ENCODE measurements around the gene THAP5.

Gene THAP5, protein sequence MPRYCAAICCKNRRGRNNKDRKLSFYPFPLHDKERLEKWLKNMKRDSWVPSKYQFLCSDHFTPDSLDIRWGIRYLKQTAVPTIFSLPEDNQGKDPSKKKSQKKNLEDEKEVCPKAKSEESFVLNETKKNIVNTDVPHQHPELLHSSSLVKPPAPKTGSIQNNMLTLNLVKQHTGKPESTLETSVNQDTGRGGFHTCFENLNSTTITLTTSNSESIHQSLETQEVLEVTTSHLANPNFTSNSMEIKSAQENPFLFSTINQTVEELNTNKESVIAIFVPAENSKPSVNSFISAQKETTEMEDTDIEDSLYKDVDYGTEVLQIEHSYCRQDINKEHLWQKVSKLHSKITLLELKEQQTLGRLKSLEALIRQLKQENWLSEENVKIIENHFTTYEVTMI

DNA sequence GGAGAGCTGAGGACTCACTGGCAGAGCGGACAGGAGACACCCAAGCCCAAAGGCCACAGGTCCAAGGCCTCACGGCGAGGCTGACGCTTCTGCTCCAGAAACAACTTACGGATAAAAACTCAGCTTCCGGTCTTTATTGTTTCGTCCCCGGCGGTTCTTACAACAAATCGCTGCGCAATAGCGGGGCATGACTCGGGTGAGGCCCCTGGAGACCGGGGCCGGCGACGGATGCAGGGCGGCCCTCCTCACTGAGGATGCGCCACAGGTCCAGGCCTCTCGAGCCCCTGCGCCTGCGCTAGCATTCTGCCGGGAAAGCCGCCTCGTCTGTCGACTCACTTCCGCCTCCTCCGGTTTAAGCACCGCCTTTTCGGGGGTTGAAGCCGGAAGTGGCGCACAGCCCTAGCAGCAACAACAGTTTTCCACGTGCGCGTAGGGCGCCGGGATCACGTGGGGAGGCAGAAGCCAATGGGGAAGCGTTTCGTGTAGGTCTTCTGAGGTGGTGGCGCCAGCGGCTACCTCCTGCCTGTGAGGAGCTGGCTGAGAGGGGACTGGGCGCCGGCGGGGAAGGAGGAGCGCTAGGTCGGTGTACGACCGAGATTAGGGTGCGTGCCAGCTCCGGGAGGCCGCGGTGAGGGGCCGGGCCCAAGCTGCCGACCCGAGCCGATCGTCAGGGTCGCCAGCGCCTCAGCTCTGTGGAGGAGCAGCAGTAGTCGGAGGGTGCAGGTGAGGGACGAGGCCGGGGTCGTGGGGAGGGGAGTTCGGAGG is at the start of gene THAP5, which contains the start of gene DNAJB9:
Gene THAP5 (minus strand): TSS at position 326 of the 765 bp plus-strand sequence. CDS start 137 bp downstream, at position 189.
Gene DNAJB9 (plus strand): TSS at position 494 of the 765 bp plus-strand sequence. CDS start 1,853 bp downstream, outside the sequence.
- DNase-seq (ENCODE audit: low read depth) = peak; percentile 100

DNA sequence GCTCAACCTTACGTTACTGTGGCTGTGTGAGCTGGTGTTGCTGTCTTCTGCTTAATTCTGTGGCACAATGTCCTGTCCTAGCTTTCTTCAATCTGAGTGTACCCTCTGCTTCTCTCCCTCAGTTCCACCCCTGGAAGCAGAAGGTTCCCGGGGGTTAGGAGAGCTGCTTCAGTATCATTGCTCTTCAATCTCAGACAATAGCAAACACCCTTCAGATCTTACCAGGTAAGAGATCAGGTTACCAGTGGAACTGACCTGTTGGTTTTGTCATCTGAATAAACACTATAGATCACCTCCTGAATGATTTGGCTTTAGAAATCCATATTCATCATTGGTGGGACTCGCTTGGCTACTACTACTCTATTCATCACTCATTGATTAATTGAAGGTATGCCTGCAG is 48.5 kb upstream of the THAP5 start:
- DNase-seq (ENCODE audit: low read depth) = no peak

DNA sequence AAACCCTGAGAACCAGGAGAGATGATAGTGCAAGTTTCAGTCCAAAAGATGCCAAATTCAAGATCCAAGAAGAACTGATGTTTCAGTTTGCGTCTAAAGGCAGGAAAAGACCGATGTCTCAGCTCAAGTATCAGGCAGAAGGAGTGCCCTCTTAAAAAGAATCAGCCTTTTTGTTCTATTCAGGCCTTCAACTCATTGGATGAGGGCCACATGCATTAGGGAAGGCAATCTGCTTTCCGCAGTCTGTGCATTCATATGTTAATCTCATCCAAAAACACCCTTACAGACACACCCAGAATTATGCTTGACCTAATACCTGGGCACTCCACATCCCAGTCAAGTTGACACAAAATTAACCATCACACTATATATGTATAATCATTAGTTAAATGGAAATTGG is 45.4 kb upstream of the THAP5 start:
- DNase-seq (ENCODE audit: low read depth) = no peak

DNA sequence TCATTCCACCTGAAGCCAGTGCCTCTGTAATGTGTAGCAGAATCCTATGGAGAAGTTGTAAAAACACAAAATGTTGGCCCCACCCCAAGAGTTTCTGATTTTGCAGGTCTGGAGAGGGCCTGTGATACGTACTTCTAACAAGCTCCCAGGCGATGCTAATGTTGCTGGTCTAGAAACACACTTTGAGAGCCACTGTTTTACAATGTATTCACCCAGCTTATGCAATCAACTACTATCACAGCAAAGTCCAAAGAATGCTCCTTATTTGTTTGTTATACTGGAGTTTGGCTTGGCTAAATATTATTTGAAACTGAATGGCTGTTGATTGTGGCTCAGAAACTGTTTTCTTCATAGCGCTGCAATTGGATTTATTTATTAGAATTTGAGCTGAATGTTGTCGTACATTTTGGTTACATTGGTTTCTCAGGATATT is 44.5 kb upstream of the THAP5 start:
- no peak for DNase-seq (ENCODE audit: low read depth)

DNA sequence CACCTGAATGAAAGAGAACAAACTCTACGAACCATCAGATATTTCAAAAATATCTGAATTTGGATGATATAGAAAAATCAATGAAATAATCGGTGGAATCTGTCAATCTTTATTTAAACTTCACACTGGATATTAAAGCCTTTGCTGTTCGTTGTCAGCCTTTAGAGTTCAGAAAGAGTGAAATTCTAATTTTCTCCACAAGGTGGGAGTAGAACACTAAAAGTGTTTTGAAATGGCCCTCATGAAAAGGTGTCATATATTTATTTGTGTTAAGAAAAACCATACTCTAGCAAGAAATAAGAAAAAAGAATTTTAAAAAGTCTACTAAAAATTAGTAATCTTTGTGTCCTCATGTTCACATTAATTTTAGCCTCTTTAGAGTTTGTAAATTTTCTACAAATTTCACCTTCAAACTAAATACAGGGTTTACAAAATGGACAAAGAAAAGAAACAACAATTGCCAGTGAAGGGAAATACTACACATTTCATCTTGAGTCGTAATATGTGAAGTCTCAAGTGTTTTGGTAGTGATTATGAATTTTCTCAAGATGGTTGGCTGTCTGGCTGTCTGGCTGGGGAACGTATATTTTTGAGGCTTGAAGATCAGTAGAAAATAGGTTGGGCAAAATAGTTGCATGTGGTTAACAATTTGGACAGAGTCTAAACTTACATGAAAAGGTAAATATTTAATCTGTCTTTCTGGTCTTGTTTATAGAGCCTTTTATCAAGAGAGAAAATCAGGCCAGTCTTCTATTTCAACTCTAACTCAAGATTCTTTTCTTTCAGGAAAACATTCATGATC is 43.8 kb upstream of the THAP5 start:
- DNase-seq (ENCODE audit: low read depth) = peak; percentile 47

DNA sequence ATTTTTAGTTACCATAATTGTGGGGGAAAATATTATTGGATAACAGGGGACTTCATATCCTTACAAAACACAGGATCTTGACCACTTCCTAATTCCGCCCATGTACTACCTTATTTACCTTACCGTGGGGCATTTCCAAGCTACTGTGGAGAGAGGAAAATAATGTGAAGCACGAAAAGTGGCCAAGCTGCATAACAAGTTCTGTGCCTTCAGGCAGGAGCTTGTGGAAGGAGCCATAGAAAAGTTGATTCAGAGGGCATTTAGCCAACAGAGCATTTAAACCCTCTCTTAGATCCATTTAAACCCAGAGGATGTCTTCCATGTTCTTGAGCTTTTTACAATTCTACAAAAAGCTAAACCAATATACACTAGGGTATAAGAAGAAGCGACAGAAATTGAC is 41.8 kb upstream of the THAP5 start:
- no peak for DNase-seq (ENCODE audit: low read depth)

DNA sequence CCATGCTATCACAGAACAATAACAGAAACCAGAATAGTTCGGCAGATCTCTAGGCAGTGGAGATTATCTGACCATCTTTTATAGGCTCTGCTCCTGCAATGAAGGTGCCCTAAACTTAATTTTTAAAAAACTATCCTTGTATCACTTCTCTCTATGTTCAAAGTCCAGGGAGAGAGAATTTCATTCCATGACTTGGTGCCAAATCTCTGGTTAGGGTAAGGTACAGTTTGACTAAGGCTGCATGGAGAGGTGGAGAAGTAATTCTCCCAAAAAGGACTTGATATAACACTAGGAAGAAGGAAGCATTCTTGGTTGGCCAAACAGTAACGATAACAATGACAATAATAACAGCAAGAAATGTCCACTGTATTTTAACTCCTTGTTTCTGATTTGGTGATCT is 40.1 kb upstream of the THAP5 start:
- DNase-seq (ENCODE audit: low read depth) = no peak

DNA sequence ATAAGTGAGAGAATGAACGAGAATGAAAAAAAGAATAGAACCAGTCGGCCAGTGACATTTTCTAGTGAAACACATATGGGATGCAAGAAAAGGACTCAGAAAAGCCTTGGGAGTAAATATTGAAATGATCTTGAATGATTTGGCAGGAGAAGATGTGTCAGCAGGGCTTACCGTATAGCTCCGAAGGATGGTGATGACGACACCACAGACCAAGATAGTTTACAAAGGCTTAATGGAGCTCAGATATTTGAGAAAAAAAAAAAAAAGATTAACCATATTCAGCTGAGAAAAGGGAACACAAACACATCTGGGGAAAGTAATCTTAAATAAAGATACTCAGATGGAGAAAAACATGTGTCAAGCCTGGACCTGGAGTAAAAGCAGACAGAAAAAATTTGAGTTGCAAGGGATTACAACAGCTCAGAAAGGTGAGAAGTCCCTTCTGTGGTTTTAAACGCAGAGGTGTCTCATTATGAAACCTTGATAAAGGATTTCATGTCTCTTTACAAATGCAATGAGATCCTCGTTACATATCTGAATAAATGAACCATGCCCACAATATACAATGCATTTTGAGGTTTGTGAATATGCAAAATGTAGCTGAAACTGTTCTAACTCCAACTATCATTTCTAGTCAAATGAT is 36.2 kb upstream of the THAP5 start:
- no peak for DNase-seq (ENCODE audit: low read depth)

DNA sequence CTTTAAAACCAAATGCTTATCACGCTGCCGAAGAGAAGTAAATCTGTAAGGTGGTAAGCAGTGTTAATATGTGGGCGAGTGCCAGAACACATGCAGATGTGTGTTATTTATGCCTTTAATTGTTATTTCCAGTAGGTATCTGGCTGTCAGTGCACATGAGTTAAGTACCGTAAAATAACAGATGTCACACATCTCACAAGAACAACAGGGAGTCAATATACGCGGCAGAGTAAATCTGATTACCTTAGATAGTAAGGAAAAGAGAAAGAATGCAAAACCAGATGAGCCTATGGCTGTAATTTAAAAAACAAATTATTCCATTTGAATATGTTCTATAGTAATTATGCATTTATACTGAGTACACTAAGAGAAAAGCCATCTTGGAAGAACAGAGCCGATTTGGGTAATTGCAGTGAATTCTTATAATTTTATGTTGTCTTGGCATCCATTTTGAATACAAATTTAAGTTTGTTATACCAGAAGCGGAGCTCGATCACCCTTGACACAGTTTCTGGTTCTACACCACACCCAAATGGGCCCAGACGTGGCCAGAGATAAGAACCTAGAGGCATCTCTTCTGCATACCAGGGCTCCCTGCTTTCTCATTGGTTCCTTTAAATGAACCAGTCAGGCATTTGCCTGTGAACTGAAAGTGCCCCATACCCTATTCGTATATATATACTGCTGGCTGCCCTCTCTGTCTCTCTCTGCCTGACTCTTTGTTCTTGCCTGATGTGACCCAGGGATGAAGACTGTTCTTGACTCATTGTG is 35.0 kb upstream of the THAP5 start:
- DNase-seq (ENCODE audit: low read depth) = no peak

DNA sequence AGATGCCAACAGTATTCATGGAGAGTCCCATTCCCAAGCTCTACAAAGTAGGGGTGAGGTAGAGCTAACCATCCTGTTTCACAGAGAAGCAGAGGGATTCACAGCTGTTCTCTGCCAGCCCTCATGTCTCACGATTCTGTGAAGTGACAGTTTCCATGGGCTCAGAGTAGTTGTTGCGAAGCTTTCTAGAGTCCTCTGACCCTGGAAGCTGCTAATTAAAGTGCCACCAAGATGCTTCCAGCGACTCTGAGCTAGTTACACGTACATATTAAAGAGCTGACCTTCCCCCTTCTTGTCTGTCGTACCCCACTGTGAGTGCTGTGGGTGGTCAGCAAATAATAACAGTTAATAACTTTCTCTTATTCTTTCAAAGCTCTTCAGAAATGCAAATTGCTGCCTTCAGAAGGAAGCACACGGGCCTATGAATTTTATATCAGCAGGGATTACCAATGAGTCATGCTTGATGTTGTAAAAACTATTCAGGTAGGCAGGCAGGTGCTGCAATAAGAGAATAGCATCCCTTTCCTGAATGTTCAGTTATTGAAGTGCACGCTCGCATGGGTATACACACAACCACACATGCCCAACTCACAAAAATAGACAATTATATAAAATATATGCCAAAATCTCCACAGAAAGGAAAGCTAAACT is 34.3 kb upstream of the THAP5 start:
- DNase-seq (ENCODE audit: low read depth) = no peak

DNA sequence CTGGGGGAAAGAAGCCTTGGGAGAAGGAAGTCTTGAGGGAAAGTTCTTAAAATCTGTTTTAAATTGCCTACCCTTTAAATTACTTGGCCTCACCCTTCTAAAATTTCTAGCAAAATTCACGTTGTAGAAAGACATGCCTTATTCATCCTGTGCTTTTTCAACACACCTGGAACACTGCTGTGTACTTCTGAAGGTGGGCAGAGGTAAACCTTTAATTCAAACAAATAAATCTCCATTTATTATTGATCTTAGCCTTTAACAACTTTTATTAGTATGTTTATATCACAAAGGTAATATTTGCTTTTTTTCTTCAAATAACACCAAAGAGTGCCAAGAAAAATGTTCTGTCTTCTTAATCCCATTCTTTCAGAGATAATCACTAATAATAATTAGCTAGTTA is 30.9 kb upstream of the THAP5 start:
- no peak for DNase-seq (ENCODE audit: low read depth)

DNA sequence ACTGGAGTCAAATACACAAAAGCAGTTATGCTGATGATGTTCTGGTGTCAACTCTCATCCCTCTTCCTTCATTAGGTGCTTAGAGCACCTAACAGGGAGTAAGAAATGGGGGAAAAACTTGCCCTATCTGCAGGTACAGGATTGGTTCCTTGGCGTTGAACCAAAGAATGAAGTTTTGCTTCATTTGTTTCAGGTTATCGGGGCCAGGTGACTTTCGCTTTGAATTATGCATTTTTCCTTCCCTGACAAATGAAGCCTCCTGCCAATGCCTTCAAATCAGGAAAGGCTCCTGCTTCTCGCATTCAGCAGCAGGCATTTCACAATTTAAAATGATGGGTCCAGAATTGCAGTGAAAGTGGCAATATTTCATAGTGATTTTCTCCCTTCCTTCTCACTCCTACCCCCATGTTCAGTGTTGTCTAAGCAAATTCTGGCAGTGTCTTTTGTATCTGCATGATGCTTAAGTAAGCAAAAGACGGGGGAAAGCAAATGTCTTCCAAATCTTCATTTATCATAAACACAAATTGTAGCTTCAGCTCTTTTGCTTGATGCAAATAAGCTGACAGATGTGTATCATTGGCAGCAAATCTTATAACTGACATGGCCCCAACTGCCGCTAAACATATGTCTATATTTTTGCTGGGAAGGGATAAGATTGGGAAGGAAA is 29.5 kb upstream of the THAP5 start:
- DNase-seq (ENCODE audit: low read depth) = no peak

DNA sequence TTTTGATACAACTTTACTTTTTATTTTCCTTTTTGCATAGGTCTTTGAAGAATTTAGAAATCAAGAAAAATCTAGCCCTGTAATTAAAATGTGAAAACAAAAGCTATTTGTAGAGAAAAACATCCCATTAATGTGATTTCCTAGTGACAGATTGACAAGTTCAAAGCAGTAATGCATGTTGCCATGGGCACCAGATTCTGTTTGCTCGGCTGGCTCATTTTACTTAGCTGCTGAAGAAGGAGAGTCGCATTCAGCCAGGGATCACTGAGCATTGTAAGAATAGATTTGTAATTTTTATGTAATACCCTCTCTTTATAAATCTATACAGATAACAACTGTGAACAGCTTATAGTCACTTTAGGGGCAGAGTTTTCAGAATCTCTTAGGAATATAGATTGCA is 28.6 kb upstream of the THAP5 start:
- no peak for DNase-seq (ENCODE audit: low read depth)

DNA sequence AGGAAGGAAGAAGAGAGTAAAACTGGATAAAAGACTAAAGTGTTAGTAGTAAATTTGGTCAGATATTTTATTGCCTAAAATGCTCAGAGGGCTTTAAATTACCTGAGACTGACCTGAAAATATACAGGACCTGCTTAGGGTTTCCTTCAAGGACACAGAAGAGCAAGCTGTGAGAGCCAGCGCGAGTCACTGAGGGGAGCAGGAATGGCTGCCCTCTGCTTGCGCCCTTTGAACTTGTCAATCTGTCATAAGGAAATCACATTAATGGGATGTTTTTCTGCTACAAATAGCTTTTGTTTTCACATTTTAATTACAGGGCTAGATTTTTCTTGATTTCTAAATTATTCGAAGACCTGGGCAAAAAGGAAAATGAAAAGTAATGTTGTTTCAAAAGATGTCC is 27.1 kb upstream of the THAP5 start:
- DNase-seq (ENCODE audit: low read depth) = no peak

DNA sequence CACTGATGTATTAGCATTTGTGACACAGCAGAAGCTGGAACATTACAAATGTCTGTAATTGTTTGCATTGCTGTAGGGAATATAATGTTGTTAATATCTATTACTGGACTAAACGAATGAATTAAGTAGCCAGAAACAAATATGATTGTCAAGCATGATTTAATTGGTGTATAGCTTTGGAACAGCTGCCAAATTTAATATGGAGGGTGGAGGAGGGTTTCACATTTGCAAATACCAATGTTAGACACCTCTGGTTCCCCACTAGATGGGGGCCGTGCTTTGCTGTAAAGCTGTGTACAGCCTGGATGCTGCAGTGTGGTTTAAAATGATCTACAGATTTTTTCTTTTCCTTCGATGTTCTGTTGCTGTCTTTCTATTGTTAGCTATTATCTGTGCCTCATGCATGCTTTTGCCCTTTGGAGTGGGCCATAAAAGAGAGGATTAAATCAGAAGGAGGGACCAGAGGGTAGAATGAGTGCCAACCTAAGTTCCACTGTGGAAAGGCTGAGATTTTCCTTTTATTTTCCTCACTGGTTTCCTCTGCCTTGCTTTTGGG is 23.2 kb upstream of the THAP5 start:
- peak; percentile 19 for DNase-seq (ENCODE audit: low read depth)

DNA sequence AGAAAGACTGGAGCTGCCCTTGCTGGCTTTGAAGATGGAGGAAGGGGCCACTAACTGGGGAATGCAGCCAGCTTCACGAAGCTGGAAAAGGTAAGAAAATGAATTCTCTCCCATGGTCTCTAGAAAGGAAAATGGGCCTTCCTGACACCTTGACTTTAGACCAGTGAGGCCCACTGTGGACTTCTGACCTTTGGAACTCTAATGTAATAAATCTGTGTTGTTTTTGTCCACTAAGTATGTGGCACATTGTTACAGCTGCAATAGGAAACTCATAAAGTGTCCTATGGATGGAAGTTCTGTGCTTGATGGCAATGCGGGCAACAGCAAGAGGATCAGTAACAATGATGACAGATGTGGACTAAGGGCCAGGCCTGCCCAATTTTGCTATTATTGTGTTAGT is 21.1 kb upstream of the THAP5 start:
- no peak for DNase-seq (ENCODE audit: low read depth)

DNA sequence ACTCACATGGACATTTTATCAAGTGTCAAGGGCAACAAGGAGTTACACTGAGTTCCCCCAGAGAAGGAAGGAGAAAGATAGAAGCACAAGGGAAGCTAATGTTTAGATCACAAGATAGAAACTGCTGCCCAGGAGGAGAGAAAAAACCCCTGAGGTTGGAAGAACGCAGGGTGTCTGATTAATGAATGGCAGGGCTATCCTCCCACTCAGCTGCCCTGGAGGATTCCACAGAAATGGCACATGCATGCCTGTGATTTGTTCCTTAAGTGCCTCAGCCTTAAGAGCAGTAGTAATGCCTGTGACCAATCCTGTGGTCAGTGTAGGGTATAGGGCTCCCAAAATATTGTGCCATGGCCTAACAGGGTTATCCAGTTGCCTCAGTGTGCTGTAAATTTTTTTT is 20.4 kb upstream of the THAP5 start:
- no peak for DNase-seq (ENCODE audit: low read depth)

DNA sequence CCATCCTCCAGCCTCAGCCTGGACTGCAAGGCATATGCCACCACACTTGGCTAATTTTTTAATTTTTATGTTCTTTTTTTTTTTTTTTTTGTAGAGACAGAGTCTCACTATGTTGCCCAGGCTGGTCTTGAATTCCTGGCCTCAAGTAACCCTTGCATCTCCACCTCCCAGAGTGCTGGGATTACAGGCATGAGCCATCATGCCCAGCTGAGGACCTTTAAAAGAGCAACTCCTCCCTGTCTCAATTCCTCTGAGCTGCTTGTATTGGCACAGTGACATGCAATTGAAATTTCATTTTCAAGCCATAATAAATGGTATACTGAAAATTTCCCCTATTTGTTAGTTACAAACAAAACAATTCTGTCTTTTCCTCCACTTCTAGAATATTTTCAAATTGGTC is 19.7 kb upstream of the THAP5 start:
- no peak for DNase-seq (ENCODE audit: low read depth)

DNA sequence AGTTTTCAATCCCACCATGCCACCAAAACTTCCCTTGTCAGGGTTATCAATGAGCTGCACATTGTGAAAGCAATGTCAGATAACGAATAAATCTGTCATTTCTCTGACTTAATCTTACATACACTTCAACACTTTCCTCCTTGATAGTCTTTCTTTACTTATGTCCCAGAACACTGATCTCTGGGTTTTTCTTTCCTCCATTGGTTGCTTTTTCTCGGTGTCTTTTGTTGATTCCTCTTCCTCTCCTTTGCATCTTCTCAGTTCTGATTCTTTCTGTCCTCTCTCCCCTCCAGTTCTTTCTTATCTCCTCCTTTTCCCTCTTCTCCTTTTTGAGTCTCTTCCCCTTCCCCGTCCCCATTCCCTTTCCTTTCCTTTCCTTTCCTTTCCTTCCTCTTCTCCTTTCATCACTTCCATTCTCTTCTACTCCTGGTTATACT is 16.8 kb upstream of the THAP5 start:
- no peak for DNase-seq (ENCODE audit: low read depth)

DNA sequence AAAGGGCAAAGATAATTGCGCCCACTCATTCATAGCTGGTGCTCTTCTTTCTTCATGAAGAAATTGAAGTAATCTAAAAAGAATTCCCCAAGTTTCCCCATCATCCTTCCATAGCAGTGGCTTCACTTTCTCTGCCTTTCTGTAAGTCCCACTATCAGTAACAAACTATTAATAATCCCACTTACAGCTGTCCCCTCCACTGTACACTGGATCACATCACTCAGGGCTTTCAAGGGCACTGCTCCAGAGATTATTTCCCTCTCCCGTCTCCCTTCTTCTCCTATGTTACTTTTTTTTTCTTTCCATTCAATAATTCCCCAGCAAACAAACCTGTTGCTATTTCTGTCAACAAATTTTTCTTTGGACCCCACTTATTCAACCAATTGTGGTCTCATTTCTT is 16.3 kb upstream of the THAP5 start:
- DNase-seq (ENCODE audit: low read depth) = no peak

Data from EH (cell line).